ENCODE measurements around the gene ZNF277. TPM values are rescaled to one million over a fixed set of nuclear protein-coding genes. Genes with fewer than 3 reads are reported as not detected.
A peak's percentile ranks its signal among the peaks of the same experiment; 100 is the strongest.

Gene ZNF277
- total RNA-seq, 4 donors from 2014 or later = 2.2 to 27.6 (median 24.1) TPM

- Histone ChIP-seq H3K27me3 (no peaks in the 10 kb centered on the region), H3K9me3 (no peaks in the 10 kb centered on the region), H3K36me3 (no peaks in the 10 kb centered on the region), H3K27ac (no peak overlapping the region), H3K4me1 (no peaks in the 10 kb centered on the region), H3K4me3 (no peak overlapping the region)
- in situ Hi-C loops (cut with MboI; ENCODE audit: low pct_ligation_motif_present in 1 of 4, low pct_unique_long_range_greater_than_20kb in 1 of 4, low sequenced_read_pairs in 3 of 4) = no loop called here
- DNase-seq = peak; percentile 9
- TF ChIP-seq EP300 (IDR thresholded peaks at IDR 0.05; ENCODE audit: low read depth) = no peak
- no peak for TF ChIP-seq CTCF (IDR thresholded peaks at IDR 0.05)
- TF ChIP-seq POLR2AphosphoS5 (IDR thresholded peaks at IDR 0.05) = no peak
- TF ChIP-seq POLR2A (IDR thresholded peaks at IDR 0.05) = no peak
- intact Hi-C loops (cut with DNase I; ENCODE audit: low total_unique reads) = no loop called here
- WGBS, 2 donors (ENCODE audit: low coverage in 1 of 2) = 68% methylated on average over 7 of the region's 7 CpGs; no CpG with 5 or more reads in 1 of the 2 donors
These were observed 66.5 kb downstream of the ZNF277 start for GRCh38 chr7:112272921-112273561.

- TF ChIP-seq CTCF (IDR thresholded peaks at IDR 0.05) = no peak
- no peak for TF ChIP-seq POLR2AphosphoS5 (IDR thresholded peaks at IDR 0.05)
- no peak for TF ChIP-seq POLR2A (IDR thresholded peaks at IDR 0.05)
- TF ChIP-seq EP300 (IDR thresholded peaks at IDR 0.05; ENCODE audit: low read depth) = no peak
- DNase-seq = no peak
- H3K9me3 ChIP-seq = no peaks in the 10 kb centered on the region
- H3K27ac ChIP-seq = no peak overlapping the region
- H3K36me3 ChIP-seq = no peaks in the 10 kb centered on the region
- in situ Hi-C loops (cut with MboI; ENCODE audit: low pct_ligation_motif_present in 1 of 4, low pct_unique_long_range_greater_than_20kb in 1 of 4, low sequenced_read_pairs in 3 of 4) (no loop called here), intact Hi-C loops (cut with DNase I; ENCODE audit: low total_unique reads) (no loop called here)
- WGBS, 2 donors (ENCODE audit: low coverage in 1 of 2) = 95 to 96% methylated on average over 2 of the region's 2 CpGs
- no peak overlapping the region for H3K4me3 ChIP-seq
- no peaks in the 10 kb centered on the region for H3K4me1 ChIP-seq
- no peaks in the 10 kb centered on the region for H3K27me3 ChIP-seq
These were observed 72.5 kb downstream of the ZNF277 start for GRCh38 chr7:112279042-112279441.

DNA sequence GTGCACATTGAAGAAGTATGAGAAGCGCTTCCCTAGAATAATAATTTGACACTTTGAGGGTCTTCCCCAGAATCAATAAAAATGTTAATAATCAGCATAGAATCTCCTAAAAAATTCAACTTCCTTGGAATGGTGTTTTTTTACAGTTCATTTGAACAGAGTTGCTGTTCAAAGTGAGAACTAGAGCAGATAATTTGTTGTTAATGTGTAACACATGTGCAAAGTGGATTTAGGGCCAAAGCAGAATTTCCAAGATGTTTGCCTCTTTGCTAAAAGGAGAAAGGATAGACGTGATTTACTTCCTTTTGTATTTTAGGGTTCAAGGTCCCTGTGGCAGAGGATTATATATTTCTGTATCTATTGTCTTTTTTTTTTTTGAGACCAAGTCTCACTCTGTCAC, 73.8 kb downstream of the ZNF277 start:
- in situ Hi-C loops (cut with MboI; ENCODE audit: low pct_ligation_motif_present in 1 of 4, low pct_unique_long_range_greater_than_20kb in 1 of 4, low sequenced_read_pairs in 3 of 4) = no loop called here
- Histone ChIP-seq H3K4me1 (no peaks in the 10 kb centered on the region), H3K27me3 (no peaks in the 10 kb centered on the region), H3K36me3 (no peaks in the 10 kb centered on the region), H3K9me3 (no peaks in the 10 kb centered on the region), H3K27ac (no peak overlapping the region), H3K4me3 (no peak overlapping the region)
- TF ChIP-seq EP300 (IDR thresholded peaks at IDR 0.05; ENCODE audit: low read depth) = no peak
- TF ChIP-seq POLR2A (IDR thresholded peaks at IDR 0.05) = no peak
- TF ChIP-seq POLR2AphosphoS5 (IDR thresholded peaks at IDR 0.05) = no peak
- no peak for TF ChIP-seq CTCF (IDR thresholded peaks at IDR 0.05)
- WGBS, 2 donors (ENCODE audit: low coverage in 1 of 2) = 74 to 79% methylated on average over 2 of the region's 2 CpGs
- intact Hi-C loops (cut with DNase I; ENCODE audit: low total_unique reads) = no loop called here
- no peak for DNase-seq

- H3K9me3 ChIP-seq = no peaks in the 10 kb centered on the region
- 92 to 100% methylated on average over 1 of the region's 1 CpG for WGBS, 2 donors (ENCODE audit: low coverage in 1 of 2)
- no peak for DNase-seq
- in situ Hi-C loops (cut with MboI; ENCODE audit: low pct_ligation_motif_present in 1 of 4, low pct_unique_long_range_greater_than_20kb in 1 of 4, low sequenced_read_pairs in 3 of 4) (no loop called here), intact Hi-C loops (cut with DNase I; ENCODE audit: low total_unique reads) (no loop called here)
- no peaks in the 10 kb centered on the region for H3K36me3 ChIP-seq
- H3K4me3 ChIP-seq = no peak overlapping the region
- peaks cover 0 to 4% (median 0%) of the 10 kb centered on the region in 4 donors for H3K4me1 ChIP-seq
- H3K27ac ChIP-seq = no peak overlapping the region
- no peaks in the 10 kb centered on the region for H3K27me3 ChIP-seq
- TF ChIP-seq EP300 (IDR thresholded peaks at IDR 0.05; ENCODE audit: low read depth) = no peak
- TF ChIP-seq POLR2AphosphoS5 (IDR thresholded peaks at IDR 0.05) = no peak
- TF ChIP-seq CTCF (IDR thresholded peaks at IDR 0.05) = no peak
- TF ChIP-seq POLR2A (IDR thresholded peaks at IDR 0.05) = no peak
These were observed 76.1 kb downstream of the ZNF277 start for GRCh38 chr7:112282476-112283188.

Measured in transverse colon (tissue), 4 donors.